Endothelial cell (in vitro differentiated cells): ENCODE results near the gene POU3F3. TPM values are rescaled to one million over a fixed set of nuclear protein-coding genes. Genes with fewer than 3 reads are reported as not detected.

Source experiments
- DNase-seq: peaks from one replicate; pipeline ENCODE4 v3.0.0; 2021; ENCODE audit warnings: low spot score
- H3K27ac Mint-ChIP-seq: one replicate; pipeline ENCODE4 v1.8.0; 2021; ENCODE audit warnings: mixed read lengths, inconsistent platforms; ENCODE audit not compliant: unreplicated experiment
- H3K27me3 Mint-ChIP-seq: one replicate; pipeline ENCODE4 v1.8.0; 2021; ENCODE audit warnings: mild to moderate bottlenecking, moderate library complexity, mixed read lengths, inconsistent platforms; ENCODE audit not compliant: unreplicated experiment
- H3K36me3 Mint-ChIP-seq: one replicate; pipeline ENCODE4 v1.8.0; 2021; ENCODE audit warnings: mild to moderate bottlenecking, low read depth, mixed read lengths, inconsistent platforms; ENCODE audit not compliant: unreplicated experiment
- H3K4me1 Mint-ChIP-seq: one replicate; pipeline ENCODE4 v1.8.0; 2021; ENCODE audit warnings: mild to moderate bottlenecking, mixed read lengths, inconsistent platforms; ENCODE audit not compliant: unreplicated experiment
- H3K4me3 Mint-ChIP-seq: one replicate; pipeline ENCODE4 v1.8.0; 2021; ENCODE audit warnings: mild to moderate bottlenecking, mixed read lengths, inconsistent platforms; ENCODE audit not compliant: unreplicated experiment
- H3K9me3 Mint-ChIP-seq: one replicate; pipeline ENCODE4 v1.8.0; 2021; ENCODE audit warnings: mixed read lengths, inconsistent platforms; ENCODE audit not compliant: unreplicated experiment
- total RNA-seq: library from RNA; stranded (reverse); fragmentation: NEBNext Ultra II Directional; extraction: Animal tissue kit (Norgen Biotek cat#: 25700); gene quantifications from one replicate; pipeline ENCODE4 v1.2.1, GENCODE V29; 2021; ENCODE audit not compliant: unreplicated experiment
- TF ChIP-seq, protein P1 (sequence below): fragments of 200-600 bp; sonication (generic); IDR thresholded peaks from one replicate; pipeline ENCODE4 v1.5.0; 2021; ENCODE audit warnings: antibody characterized with exemption; ENCODE audit not compliant: unreplicated experiment

POU3F3 gene
- total RNA-seq, 1 donor from 2014 or later = not detected

DNA sequence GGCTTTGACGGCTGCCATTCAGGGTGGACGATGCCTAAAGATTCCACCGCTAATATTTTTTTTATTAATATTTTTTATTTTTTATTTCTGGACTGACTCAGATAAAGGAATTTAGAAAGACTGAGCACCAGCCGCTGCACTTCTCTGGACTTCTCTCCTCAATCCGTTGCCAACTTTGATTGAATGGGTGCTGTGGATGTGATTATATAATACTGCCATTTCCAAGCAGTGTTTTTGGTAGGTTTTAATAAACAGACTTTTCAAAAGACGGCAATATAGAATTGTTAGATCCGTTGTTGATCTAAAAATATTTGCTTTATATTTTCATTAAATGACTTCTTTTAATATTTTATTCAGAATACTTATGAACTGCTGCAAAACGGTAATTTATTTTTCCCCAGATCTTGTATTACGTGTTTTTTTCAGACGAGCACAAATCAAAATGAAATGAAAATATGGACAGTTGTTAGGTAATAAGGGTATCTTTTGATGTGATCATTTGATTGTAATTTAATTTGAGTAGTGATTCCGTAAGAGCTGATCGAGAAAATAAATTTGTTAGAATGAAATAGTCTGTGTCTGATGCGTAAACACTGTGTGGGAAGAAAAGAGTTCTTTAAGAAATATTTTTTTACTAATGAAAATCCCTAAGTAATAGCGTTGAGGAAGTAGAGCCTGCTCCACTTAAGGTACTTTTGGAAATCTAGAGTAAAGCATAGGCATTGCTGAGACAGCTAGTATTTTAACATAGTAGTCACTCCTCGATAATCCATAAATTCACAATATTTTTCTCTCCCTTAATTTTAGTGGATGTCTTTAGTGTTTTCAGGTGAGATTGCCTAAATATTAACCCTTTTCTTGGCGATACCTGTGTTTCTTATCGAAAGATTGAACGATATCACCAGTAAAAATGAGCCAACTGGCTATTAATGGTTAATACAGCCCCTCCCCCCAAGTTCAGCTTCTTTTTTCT is 4.4 kb downstream of the POU3F3 start:
- Mint-ChIP-seq H3K4me1 (peaks cover 28% of the 10 kb centered on the region), H3K27ac (no peak overlapping the region), H3K4me3 (no peak overlapping the region), H3K36me3 (peaks cover 16% of the 10 kb centered on the region), H3K9me3 (no peaks in the 10 kb centered on the region), H3K27me3 (peaks cover 36% of the 10 kb centered on the region)
- no peak for DNase-seq
- TF ChIP-seq, protein P1, sequence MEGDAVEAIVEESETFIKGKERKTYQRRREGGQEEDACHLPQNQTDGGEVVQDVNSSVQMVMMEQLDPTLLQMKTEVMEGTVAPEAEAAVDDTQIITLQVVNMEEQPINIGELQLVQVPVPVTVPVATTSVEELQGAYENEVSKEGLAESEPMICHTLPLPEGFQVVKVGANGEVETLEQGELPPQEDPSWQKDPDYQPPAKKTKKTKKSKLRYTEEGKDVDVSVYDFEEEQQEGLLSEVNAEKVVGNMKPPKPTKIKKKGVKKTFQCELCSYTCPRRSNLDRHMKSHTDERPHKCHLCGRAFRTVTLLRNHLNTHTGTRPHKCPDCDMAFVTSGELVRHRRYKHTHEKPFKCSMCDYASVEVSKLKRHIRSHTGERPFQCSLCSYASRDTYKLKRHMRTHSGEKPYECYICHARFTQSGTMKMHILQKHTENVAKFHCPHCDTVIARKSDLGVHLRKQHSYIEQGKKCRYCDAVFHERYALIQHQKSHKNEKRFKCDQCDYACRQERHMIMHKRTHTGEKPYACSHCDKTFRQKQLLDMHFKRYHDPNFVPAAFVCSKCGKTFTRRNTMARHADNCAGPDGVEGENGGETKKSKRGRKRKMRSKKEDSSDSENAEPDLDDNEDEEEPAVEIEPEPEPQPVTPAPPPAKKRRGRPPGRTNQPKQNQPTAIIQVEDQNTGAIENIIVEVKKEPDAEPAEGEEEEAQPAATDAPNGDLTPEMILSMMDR = no peak

DNA sequence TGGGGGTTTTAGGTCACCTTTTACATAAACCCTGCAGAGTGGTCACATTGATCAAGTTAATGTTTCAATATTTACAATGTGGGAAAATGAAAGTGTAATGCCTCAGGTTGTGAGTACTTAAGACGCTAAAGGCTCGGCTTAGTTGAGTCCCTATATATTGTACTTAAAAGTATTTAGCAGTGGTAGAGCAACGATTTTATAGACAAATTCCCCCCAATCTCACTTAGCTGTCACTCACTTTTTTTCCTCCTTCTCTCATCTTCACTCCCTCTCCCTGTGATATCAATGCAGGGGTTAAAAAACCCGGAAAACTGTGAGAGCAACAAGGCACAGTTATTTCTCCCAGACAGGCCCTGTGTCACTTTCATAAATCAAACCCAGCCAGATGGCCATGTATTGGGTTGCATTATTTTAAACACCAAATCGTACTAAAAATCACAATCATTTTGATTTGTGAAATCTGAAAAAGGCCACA is 5.4 kb downstream of the POU3F3 start:
- Mint-ChIP-seq H3K4me1 (peaks cover 23% of the 10 kb centered on the region), H3K36me3 (peaks cover 13% of the 10 kb centered on the region), H3K4me3 (no peak overlapping the region)

DNA sequence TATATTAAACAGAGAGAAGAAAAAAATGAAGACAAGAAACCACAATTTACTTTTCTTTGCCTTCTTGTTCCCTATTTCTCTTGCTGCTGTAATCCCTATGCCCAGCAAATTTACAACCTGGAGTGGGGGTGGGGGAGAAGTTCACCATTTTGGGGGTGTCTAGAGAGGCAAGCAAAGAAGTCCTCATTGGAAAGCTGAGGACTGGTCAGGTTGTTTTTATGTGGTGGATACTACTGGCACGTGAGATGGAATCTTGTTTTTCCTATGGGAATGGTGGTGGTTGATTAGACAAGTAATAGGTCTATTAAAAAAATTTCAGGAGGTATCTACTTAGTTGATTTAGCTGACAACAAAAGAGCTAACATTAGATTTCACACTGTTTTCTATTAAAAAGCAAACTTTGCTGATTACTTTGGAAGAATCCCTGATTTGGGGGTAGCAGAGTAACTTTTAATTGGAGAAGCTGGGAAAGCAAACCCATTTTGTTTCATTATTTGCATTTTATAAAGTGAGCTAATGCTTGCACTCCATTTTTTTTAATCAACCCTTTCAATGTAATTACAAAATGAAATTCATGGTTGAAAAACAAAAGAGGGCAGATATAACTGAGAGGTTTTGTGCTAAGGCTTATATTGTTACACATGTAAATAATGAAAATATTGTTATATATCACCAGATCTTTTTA is 6.0 kb downstream of the POU3F3 start:
- TF ChIP-seq, protein P1 = no peak
- no peak for DNase-seq
- H3K9me3 Mint-ChIP-seq = no peaks in the 10 kb centered on the region
- H3K4me3 Mint-ChIP-seq = no peak overlapping the region
- H3K27ac Mint-ChIP-seq = no peak overlapping the region
- peaks cover 9% of the 10 kb centered on the region for H3K36me3 Mint-ChIP-seq
- peaks cover 18% of the 10 kb centered on the region for H3K4me1 Mint-ChIP-seq
- H3K27me3 Mint-ChIP-seq = peaks cover 39% of the 10 kb centered on the region

More for the DNA sequence above, 5.4 kb downstream of the POU3F3 start:
- H3K9me3 Mint-ChIP-seq = no peaks in the 10 kb centered on the region
- H3K27ac Mint-ChIP-seq = no peak overlapping the region
- TF ChIP-seq, protein P1 = no peak
- peaks cover 39% of the 10 kb centered on the region for H3K27me3 Mint-ChIP-seq
- DNase-seq = no peak

DNA sequence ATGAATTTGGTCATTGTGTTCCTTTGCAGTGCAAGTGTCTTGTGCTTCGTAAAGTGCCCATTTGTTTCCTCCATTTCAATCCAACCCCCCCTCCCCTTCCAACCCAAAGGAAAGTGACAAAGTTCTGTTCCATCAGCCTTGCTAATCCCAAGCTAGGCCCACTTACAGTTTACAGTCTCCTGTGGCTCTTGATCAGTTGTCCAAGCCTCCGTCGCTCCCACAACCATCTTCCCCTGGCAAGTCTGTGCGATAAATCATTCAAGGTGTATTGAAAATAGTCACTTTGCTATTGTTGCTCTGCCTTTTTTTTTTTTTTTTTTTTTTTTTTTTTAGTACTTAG is 6.5 kb downstream of the POU3F3 start:
- H3K27me3 Mint-ChIP-seq = peaks cover 43% of the 10 kb centered on the region
- no peak overlapping the region for H3K4me3 Mint-ChIP-seq
- peaks cover 9% of the 10 kb centered on the region for H3K36me3 Mint-ChIP-seq
- H3K27ac Mint-ChIP-seq = no peak overlapping the region
- peaks cover 18% of the 10 kb centered on the region for H3K4me1 Mint-ChIP-seq
- no peaks in the 10 kb centered on the region for H3K9me3 Mint-ChIP-seq
- TF ChIP-seq, protein P1 = no peak
- no peak for DNase-seq
